Measurements from ENCODE around the gene RANBP10. TPM values are rescaled to one million over a fixed set of nuclear protein-coding genes. Genes with fewer than 3 reads are reported as not detected.

The RANBP10 gene
- total RNA-seq, 6 experiments from 2014 or later, result 15.1 to 38.4 (median 22.7) TPM

DNA sequence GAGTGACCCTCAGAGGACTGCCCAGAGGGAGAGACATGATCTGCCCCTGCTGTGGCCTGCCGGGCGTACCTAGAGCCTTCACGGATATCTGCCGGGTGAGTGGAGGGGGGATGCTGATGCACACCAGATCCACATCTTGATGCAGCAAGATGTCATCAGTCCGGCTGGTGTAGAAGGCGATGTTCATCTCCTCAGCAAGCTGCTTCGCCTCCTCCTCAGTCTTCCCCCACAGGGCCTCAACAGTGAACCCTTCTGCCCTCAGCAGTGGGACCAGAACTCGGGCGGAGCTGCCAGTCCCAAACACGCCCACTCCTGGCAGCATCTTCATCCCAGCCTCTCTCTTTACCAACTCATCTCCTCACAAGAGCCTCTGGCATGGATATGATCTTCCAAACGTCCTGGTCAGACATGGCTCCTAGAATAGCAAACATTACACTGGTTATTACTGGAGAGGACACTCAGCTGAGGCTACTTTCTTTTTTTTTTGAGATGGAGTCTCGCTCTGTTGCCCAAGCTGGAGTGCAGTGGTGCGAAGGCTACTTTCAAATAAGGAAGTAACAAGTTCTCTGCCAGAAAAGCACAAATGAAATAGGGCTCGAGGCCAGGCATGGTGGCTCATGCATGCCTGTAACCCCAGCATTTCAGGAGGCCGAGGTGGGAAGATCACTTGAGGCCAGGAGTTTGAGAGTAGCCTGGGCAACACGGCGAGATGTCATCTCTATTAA, 120.8 kb downstream of the RANBP10 start:
- 81% methylated on average over 7 of the region's 17 CpGs for whole genome bisulfite sequencing (ENCODE audit: insufficient coverage, low coverage, low lambda C conversion rate, missing lambda C conversion rate)
- TF ChIP-seq POLR2A (IDR thresholded peaks at IDR 0.05), result no peak
- TF ChIP-seq, protein P1, sequence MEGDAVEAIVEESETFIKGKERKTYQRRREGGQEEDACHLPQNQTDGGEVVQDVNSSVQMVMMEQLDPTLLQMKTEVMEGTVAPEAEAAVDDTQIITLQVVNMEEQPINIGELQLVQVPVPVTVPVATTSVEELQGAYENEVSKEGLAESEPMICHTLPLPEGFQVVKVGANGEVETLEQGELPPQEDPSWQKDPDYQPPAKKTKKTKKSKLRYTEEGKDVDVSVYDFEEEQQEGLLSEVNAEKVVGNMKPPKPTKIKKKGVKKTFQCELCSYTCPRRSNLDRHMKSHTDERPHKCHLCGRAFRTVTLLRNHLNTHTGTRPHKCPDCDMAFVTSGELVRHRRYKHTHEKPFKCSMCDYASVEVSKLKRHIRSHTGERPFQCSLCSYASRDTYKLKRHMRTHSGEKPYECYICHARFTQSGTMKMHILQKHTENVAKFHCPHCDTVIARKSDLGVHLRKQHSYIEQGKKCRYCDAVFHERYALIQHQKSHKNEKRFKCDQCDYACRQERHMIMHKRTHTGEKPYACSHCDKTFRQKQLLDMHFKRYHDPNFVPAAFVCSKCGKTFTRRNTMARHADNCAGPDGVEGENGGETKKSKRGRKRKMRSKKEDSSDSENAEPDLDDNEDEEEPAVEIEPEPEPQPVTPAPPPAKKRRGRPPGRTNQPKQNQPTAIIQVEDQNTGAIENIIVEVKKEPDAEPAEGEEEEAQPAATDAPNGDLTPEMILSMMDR (IDR thresholded peaks at IDR 0.05), result no peak
- DNase-seq, result peak in 1 of 3 donors; percentile 51

DNA sequence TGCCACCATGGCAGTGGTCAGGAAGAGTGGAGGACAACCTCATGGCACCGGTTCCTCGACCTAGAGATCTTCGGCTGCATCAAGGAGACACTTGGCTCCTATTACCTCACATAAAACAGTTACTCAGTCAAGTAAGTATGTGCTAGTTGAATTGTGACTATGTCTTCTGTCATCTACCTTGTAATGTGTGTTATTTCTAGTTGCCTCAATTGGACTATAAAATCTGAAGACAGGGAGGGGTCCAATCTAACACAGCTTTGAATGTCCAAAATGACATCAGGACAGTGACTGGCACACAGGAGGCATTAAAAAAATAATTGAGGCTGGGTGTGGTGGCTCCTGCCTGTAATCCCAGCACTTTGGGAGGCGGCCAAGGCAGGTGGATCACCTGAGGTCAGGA, 122.6 kb downstream of the RANBP10 start:
- DNase-seq (peak in 1 of 3 donors; percentile 35), ATAC-seq (no peak)
- Histone ChIP-seq H3K36me3 (peaks cover 0 to 9% (median 6%) of the 10 kb centered on the region in 4 donors), H3K9me3 (no peaks in the 10 kb centered on the region), H3K27me3 (no peaks in the 10 kb centered on the region), H3K4me1 (peaks cover 0 to 33% (median 12%) of the 10 kb centered on the region in 4 donors), H3K4me3 (no peak overlapping the region), H3K27ac (no peak overlapping the region)
- WGBS (ENCODE audit: insufficient coverage, low coverage, low lambda C conversion rate, missing lambda C conversion rate), result no CpG with 5 or more reads among the region's 4 CpGs
- intact Hi-C loops (cut with DNase I), result loop anchor here in 1 of 2 donors (10.0 kb wide), 1 partner anchor 131 kb away; no protein-coding TSS in a partner anchor
- TF ChIP-seq POLR2A (IDR thresholded peaks at IDR 0.05), result no peak

More for the DNA sequence above, 120.8 kb downstream of the RANBP10 start:
- Histone ChIP-seq H3K4me3 (no peak overlapping the region), H3K36me3 (peaks cover 0 to 9% (median 6%) of the 10 kb centered on the region in 4 donors), H3K27ac (peak overlapping the region; percentile 6 to 58 (median 14)), H3K27me3 (no peaks in the 10 kb centered on the region), H3K9me3 (no peaks in the 10 kb centered on the region), H3K4me1 (peaks cover 0 to 31% (median 12%) of the 10 kb centered on the region in 4 donors)
- no peak for ATAC-seq
- intact Hi-C loops (cut with DNase I), result loop anchor here in 1 of 2 donors (10.0 kb wide), 1 partner anchor 129 kb away; no protein-coding TSS in a partner anchor

DNA sequence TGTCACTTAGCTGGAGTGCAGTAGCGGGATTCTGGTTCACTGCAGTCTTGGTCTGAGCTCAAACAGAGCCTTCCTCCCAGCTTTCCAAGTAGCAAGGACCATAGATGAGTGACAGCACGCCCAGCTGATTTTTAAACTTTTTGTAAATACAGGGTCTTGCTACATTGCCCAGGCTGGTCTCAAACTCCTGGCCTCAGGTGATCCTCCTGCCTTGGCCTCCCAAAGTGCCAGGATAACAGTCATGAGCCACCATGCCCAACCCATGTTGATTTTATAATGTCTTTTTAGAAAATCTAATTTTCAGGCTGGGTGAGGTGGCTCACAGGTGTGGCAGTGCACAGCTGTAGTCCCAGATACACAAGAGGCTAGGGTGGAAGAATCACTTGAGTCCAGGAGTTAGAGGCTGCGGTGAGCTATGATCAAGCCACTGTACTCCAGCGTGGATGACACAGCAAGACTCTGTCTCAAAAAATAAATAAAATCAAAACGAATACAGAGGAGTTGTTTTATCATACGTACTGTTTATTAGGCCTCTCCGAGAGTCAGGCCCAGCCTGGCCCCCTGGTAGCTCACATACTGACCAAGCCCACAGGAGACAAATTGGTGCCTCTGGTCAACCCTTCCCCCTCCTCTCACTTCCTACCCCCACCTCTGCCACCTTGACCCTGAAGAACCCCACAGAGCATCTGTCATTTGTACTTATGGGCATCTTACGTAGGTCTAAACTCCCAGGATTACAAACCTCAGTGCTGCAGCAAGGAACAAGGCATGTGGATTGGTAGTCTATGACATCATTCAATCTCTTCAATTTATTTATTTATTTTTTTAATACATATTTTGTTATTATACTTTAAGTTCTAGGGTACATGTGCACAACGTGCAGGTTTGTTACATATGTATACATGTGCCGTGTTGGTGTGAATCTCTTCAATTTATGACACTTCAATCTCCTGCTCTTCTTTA, 126.1 kb downstream of the RANBP10 start:
- peaks cover 0 to 9% (median 6%) of the 10 kb centered on the region in 4 donors for H3K36me3 ChIP-seq
- TF ChIP-seq, protein P1 (IDR thresholded peaks at IDR 0.05), result no peak
- no peak for TF ChIP-seq POLR2A (IDR thresholded peaks at IDR 0.05)
- ATAC-seq (no peak), DNase-seq (peak in 1 of 3 donors; percentile 11)
- no peaks in the 10 kb centered on the region for H3K27me3 ChIP-seq
- H3K4me3 ChIP-seq, result no peak overlapping the region
- 86% methylated on average over 7 of the region's 10 CpGs for WGBS (ENCODE audit: insufficient coverage, low coverage, low lambda C conversion rate, missing lambda C conversion rate)
- intact Hi-C loops (cut with DNase I), result loop anchor here (10.0 kb wide), 3 partner anchors 45 to 135 kb away; partner anchors contain the start of genes RANBP10 (in 1 of the 2) and TSNAXIP1 (in 1 of the 2)
- H3K9me3 ChIP-seq, result no peaks in the 10 kb centered on the region
- no peak overlapping the region for H3K27ac ChIP-seq
- peaks cover 0 to 51% (median 15%) of the 10 kb centered on the region in 4 donors for H3K4me1 ChIP-seq

DNA sequence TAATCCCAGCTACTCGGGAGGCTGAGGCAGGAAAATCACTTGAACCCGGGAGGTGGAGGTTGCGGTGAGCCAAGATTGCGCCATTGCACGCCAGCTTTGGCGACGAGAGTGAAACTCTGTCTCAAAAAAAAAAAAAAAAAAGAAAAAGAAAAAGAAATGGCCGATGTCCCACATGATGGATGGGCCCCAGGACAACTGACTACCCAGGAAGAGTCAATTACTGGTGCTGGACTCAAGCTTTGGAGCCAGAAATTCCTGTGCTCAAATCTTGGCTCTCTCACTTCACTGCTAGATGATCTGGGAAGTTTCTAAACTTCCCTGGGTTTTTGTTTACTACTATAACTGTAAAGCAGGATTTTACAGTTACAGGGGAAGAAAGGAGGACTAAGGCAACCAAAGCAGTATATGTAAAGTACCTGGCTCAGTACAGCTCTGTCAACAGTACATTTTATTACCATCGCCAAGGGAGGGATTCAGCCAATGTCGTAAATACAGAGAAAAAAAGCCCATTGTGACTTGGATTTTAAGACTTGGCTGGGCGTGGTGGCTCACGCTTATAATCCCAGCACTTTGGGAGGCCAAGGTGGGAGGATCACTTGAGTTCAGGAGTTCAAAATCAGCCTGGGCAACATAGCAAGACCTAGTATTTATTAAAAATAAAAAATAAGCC, 127.9 kb downstream of the RANBP10 start:
- Histone ChIP-seq H3K27me3 (no peaks in the 10 kb centered on the region), H3K36me3 (peaks cover 0 to 9% (median 5%) of the 10 kb centered on the region in 4 donors), H3K9me3 (no peaks in the 10 kb centered on the region), H3K4me1 (peaks cover 0 to 51% (median 21%) of the 10 kb centered on the region in 4 donors), H3K27ac (no peak overlapping the region), H3K4me3 (no peak overlapping the region)
- ATAC-seq, result no peak
- no peak for TF ChIP-seq POLR2A (IDR thresholded peaks at IDR 0.05)
- TF ChIP-seq, protein P1 (IDR thresholded peaks at IDR 0.05), result no peak
- no peak for DNase-seq
- intact Hi-C loops (cut with DNase I), result loop anchor here (10.0 kb wide), 2 partner anchors 46 to 126 kb away; partner anchors contain the start of genes RANBP10 (in 1 of the 2) and TSNAXIP1 (in 1 of the 2)
- 79% methylated on average over 12 of the region's 12 CpGs for WGBS (ENCODE audit: insufficient coverage, low coverage, low lambda C conversion rate, missing lambda C conversion rate)

Data from right lobe of liver (tissue), 6 donors.